GM12878 (cell line): Measurements from ENCODE around the gene FAM193B. TPM values are rescaled to one million over a fixed set of nuclear protein-coding genes. Genes with fewer than 3 reads are reported as not detected.

Experiments used
- ATAC-seq: fragments of 200-7000 bp; cut with Tn5 transposase; 3 replicates; pipeline ENCODE4 v1.9.1; 2020; ENCODE audit warnings: mild to moderate bottlenecking, moderate library complexity
- BruUV-seq: library from RNA; stranded (reverse); fragments of 400-500 nt; replicated peaks from 2 replicates; lab custom pipeline; 2021; lab: Mats Ljungman, UMichigan
- CTCF ChIA-PET: fragments of 300-600 bp; sonication (Branson Sonifier 250); formaldehyde crosslinking; extraction: SDS; loops from one replicate; lab custom pipeline; 2021; ENCODE audit warnings: inconsistent platforms; lab: Yijun Ruan, JAX
- POLR2A ChIA-PET: fragments of 350-600 bp; formaldehyde crosslinking; extraction: SDS; loops from one replicate; lab custom pipeline; 2021; ENCODE audit warnings: inconsistent platforms; lab: Charles Lee
- RAD21 ChIA-PET: fragments of 300-600 bp; sonication (Branson Sonifier 250); formaldehyde crosslinking; loops from one replicate; lab custom pipeline; 2023; ENCODE audit warnings: antibody characterized with exemption; ENCODE audit not compliant: unreplicated experiment; lab: Charles Lee
- SMC1A ChIA-PET: fragments of 300-600 bp; sonication (Branson Sonifier 250); formaldehyde crosslinking; loops from one replicate; lab custom pipeline; 2023; ENCODE audit not compliant: unreplicated experiment, uncharacterized antibody; lab: Charles Lee
- DNase-seq: peaks from one replicate; pipeline ENCODE4 v3.0.0-alpha.2; 2011; ENCODE audit warnings: low read depth, low spot score
- FAIRE-seq: peaks from 3 replicates; lab custom pipeline; 2011; peaks lifted over from hg19 to GRCh38; lab: Jason Lieb, UNC
- H2AFZ ChIP-seq: 2 replicates; pipeline ENCODE4 v1.6.0; 2011; ENCODE audit warnings: low read depth, low read length, control low read depth; ENCODE audit not compliant: control insufficient read depth
- H3K27ac ChIP-seq: 2 replicates; pipeline ENCODE4 v1.5.1; 2011; ENCODE audit warnings: control low read depth; ENCODE audit not compliant: control insufficient read depth, insufficient read depth
- H3K27me3 ChIP-seq, 2 experiments: replicated peaks in 1 of 2; 2 replicates each; pipeline versions ENCODE4 v1.6.0 to v1.6.1; 2011; ENCODE audit warnings: low read length in 1 of 2; ENCODE audit not compliant: control insufficient read depth in 2 of 2, insufficient read depth in 2 of 2
- H3K36me3 ChIP-seq, 2 experiments: 2 replicates each; pipeline ENCODE4 v1.5.1; 2011; ENCODE audit warnings: low read length in 1 of 2; ENCODE audit not compliant: control insufficient read depth in 2 of 2, insufficient read depth in 2 of 2
- H3K4me1 ChIP-seq: 2 replicates; pipeline ENCODE4 v1.6.1; 2011; ENCODE audit warnings: mild to moderate bottlenecking, low read length, moderate library complexity, mixed read lengths; ENCODE audit not compliant: control insufficient read depth, insufficient read depth
- H3K4me2 ChIP-seq: 2 replicates; pipeline ENCODE4 v1.6.0; 2011; ENCODE audit warnings: control low read depth; ENCODE audit not compliant: control insufficient read depth, insufficient read depth
- H3K4me3 ChIP-seq: fragments of 200-600 bp; sonication (generic); 2 replicates; pipeline ENCODE4 v1.5.1; 2016
- H3K79me2 ChIP-seq: 2 replicates; pipeline ENCODE4 v1.6.0; 2011; ENCODE audit warnings: low read length; ENCODE audit not compliant: control insufficient read depth, insufficient read depth
- H3K9ac ChIP-seq: 2 replicates; pipeline ENCODE4 v1.8.0; 2011; ENCODE audit warnings: low read length, control low read depth, mixed read lengths; ENCODE audit not compliant: control insufficient read depth, insufficient read depth
- H3K9me3 ChIP-seq: replicated peaks from 3 replicates; pipeline ENCODE4 v1.5.1; 2011; ENCODE audit warnings: mild to moderate bottlenecking, low read length; ENCODE audit not compliant: control insufficient read depth, insufficient read depth
- H4K20me1 ChIP-seq: 2 replicates; pipeline ENCODE4 v1.6.0; 2011; ENCODE audit not compliant: control insufficient read depth, insufficient read depth
- JUNB ChIP-seq: IDR thresholded peaks from 2 replicates; pipeline ENCODE4 v1.6.1; 2016; ENCODE audit warnings: antibody characterized with exemption, mild to moderate bottlenecking
- NR2C1 ChIP-seq: fragments of 450-650 bp; IDR thresholded peaks from 2 replicates; pipeline ENCODE4 v1.6.1; 2017; ENCODE audit warnings: antibody characterized with exemption, mild to moderate bottlenecking, moderate library complexity
- NR2F1 ChIP-seq: fragments of 450-650 bp; conservative IDR thresholded peaks from 2 replicates; pipeline ENCODE4 v1.6.1; 2017; ENCODE audit warnings: mild to moderate bottlenecking
- POLR2A ChIP-seq: IDR thresholded peaks from 2 replicates; pipeline ENCODE4 v1.6.1; 2011; ENCODE audit warnings: low read depth, mild to moderate bottlenecking, low read length
- RUNX3 ChIP-seq: IDR thresholded peaks from 2 replicates; pipeline ENCODE4 v1.6.1; 2012; ENCODE audit warnings: low read length, inconsistent platforms
- SRF ChIP-seq, 2 experiments: IDR thresholded peaks; 2 replicates each; pipeline ENCODE4 v1.6.1; 2011; ENCODE audit warnings: low read depth in 2 of 2, low read length in 2 of 2, mild to moderate bottlenecking in 1 of 2, moderate library complexity in 1 of 2
- WGBS: methylation state at CpG from one replicate; pipeline ENCODE4 v1.1.6; 2016; ENCODE audit warnings: low lambda C conversion rate; ENCODE audit not compliant: insufficient replicate concordance, insufficient coverage; ENCODE audit errors: missing lambda C conversion rate; 5-methylcytosine and 5-hydroxymethylcytosine counted together
- in situ Hi-C: fragments of 300-500 bp; cut with MboI; formaldehyde crosslinking; loops from 9 replicates; pipeline ENCODE4 v1.14.3; 2018; ENCODE audit warnings: mixed read lengths
- intact Hi-C: fragments of 100-400 bp; cut with micrococcal nuclease; formaldehyde crosslinking; loops from one replicate; pipeline ENCODE4 v1.14.2; 2022; ENCODE audit not compliant: unreplicated experiment
- polyA plus RNA-seq, 11 experiments: library from polyadenylated mRNA; depleted of rRNA in 4 of 11; unstranded in 6 of 11; stranded (reverse) in 5 of 11; fragments of >200 nt; fragmentation: Nextera tagmentation in 4 of 11; fragmentation: Illumina TruSeq in 1 of 11; extraction: Ambion mirVana in 4 of 11; extraction: Trizol in 1 of 11; gene quantifications; 1 replicate in 1 of 11; 2 replicates in 10 of 11; pipeline versions ENCODE4 v1.2.1 to v1.2.3, GENCODE V29; 2011 to 2016; ENCODE audit warnings: inconsistent platforms in 2 of 11, missing spikeins in 2 of 11, low read depth in 1 of 11
- total RNA-seq, 4 experiments: library from RNA; depleted of rRNA in 3 of 4; stranded (reverse); fragments of >200 nt in 3 of 4; fragmentation: Illumina TruSeq in 1 of 4; extraction: Trizol in 1 of 4; gene quantifications; 2 replicates each; pipeline versions ENCODE4 v1.2.1 to v1.2.3, GENCODE V29; 2013 to 2021
- TF ChIP-seq, protein P1 (sequence below): IDR thresholded peaks from 2 replicates; pipeline ENCODE4 v1.6.1; 2012; ENCODE audit warnings: mild to moderate bottlenecking, low read depth, low read length

Gene FAM193B
- total and polyA plus RNA-seq, 10 of the 15 experiments (the other 5 are each of a cell fraction or from before 2014, with no cell fraction given): 3.3 to 47.0 (median 25.1) TPM

DNA sequence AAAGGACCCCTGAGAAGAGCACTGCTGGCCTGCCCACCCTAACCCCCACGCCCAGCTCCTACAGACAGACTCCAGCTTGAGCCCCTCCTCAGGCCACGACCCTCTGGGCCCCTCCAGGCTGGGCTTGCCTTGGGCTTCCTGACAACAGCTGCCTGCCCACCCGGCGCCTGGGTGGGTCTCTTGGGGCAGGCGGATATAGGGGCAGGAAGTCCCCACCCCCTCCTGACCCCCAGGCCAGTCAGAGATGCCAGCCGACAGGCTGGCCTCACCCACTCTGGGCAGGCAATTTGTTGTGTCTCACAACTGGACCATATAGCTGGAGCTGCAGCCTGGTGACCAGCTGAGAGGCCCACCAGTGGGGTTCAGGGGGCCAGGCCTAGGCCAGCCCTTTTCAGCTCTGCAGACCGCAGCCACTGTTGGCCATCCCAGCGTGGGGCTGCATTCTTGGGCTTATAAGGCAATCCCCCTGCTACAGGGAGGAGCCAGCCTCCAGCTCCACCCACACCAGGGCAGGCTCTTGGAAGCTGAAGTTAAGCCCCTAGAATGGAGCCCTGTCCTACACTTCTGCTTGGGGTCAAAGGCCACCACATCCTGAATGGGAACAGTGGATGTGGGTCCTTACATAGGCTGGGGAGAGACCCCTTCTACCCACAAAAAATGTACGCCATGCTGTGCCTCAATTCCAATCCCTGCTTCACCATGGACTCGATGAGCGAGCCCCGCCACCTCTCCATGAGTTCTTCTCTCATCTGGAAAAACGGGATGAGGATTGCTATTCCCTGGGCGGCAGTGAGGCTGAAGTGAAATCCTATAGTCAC, 58.9 kb downstream of the FAM193B start:
- FAIRE-seq (no peak), DNase-seq (no peak), ATAC-seq (peak; percentile 32)
- intact Hi-C loops (no loop called here), in situ Hi-C loops (no loop called here)
- ChIA-PET SMC1A (interaction anchor here (0.7 to 2.2 kb wide), 6 partner anchors 15 to 185 kb away, joined by 3 to 11 read pairs (median 4); no protein-coding TSS in a partner anchor), CTCF (interaction anchor here (0.6 to 4.9 kb wide), 14 partner anchors 13 to 835 kb away, joined by 3 to 36 read pairs (median 5); partner anchors contain the start of gene DOK3), RAD21 (interaction anchor here (1.1 to 2.8 kb wide), 9 partner anchors 13 to 184 kb away, joined by 3 to 17 read pairs (median 4); partner anchors contain the start of gene MXD3), POLR2A (interaction anchor here (1.0 to 4.2 kb wide), 4 partner anchors 11 to 106 kb away, joined by 3 to 18 read pairs (median 6); no protein-coding TSS in a partner anchor)
- Histone ChIP-seq H3K9me3 (no peaks in the 10 kb centered on the region), H3K79me2 (peaks cover 6% of the 10 kb centered on the region), H3K36me3 (peaks cover 0 to 4% of the 10 kb centered on the region in 2 experiments; a peak in 2 of 4 replicates), H3K4me1 (peaks cover 26% of the 10 kb centered on the region), H3K27me3 (no peaks in the 10 kb centered on the region; a peak in 1 of 4 replicates), H3K4me2 (peak overlapping the region; percentile 90), H2AFZ (no peak overlapping the region), H3K27ac (peak overlapping the region; percentile 69), H4K20me1 (no peaks in the 10 kb centered on the region)
- WGBS: 58% methylated on average over 13 of the region's 14 CpGs
- TF ChIP-seq JUNB: no peak
- TF ChIP-seq RUNX3: 0 out of 2 replicates have a peak, but pooled peaks have one; percentile 29
- TF ChIP-seq, protein P1, sequence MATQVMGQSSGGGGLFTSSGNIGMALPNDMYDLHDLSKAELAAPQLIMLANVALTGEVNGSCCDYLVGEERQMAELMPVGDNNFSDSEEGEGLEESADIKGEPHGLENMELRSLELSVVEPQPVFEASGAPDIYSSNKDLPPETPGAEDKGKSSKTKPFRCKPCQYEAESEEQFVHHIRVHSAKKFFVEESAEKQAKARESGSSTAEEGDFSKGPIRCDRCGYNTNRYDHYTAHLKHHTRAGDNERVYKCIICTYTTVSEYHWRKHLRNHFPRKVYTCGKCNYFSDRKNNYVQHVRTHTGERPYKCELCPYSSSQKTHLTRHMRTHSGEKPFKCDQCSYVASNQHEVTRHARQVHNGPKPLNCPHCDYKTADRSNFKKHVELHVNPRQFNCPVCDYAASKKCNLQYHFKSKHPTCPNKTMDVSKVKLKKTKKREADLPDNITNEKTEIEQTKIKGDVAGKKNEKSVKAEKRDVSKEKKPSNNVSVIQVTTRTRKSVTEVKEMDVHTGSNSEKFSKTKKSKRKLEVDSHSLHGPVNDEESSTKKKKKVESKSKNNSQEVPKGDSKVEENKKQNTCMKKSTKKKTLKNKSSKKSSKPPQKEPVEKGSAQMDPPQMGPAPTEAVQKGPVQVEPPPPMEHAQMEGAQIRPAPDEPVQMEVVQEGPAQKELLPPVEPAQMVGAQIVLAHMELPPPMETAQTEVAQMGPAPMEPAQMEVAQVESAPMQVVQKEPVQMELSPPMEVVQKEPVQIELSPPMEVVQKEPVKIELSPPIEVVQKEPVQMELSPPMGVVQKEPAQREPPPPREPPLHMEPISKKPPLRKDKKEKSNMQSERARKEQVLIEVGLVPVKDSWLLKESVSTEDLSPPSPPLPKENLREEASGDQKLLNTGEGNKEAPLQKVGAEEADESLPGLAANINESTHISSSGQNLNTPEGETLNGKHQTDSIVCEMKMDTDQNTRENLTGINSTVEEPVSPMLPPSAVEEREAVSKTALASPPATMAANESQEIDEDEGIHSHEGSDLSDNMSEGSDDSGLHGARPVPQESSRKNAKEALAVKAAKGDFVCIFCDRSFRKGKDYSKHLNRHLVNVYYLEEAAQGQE: no peak
- TF ChIP-seq POLR2A: 0 out of 2 replicates have a peak, but pooled peaks have one; percentile 2
- peak; percentile 66 to 94 for TF ChIP-seq SRF (IDR thresholded peaks at IDR 0.05; ENCODE audit: low read depth in 2 of 2, low read length in 2 of 2)
- peak; percentile 33; the same call in 1 of the 2 replicates for TF ChIP-seq NR2C1
- peak; percentile 57 for TF ChIP-seq NR2F1
- TF ChIP-seq, all 136 proteins: peak for 5
- BruUV-seq: TSS peak; percentile 65
- H3K4me3 ChIP-seq: no peak overlapping the region; the same call in 1 of the 2 replicates
- H3K9ac ChIP-seq: peak overlapping the region; percentile 10; the same call in 1 of the 2 replicates
